Measurements from ENCODE around the gene ARHGEF10L.

Gene ARHGEF10L

GRCh38 chr1:17599954-17600300, 60.4 kb downstream of the ARHGEF10L start (continued):
- no peak for TF ChIP-seq SP7 (tag by site-specific recombination; IDR thresholded peaks at IDR 0.05)

- TF ChIP-seq ZNF707 (tag by site-specific recombination; IDR thresholded peaks at IDR 0.05) (no peak), ZNF394 (tag by site-specific recombination; IDR thresholded peaks at IDR 0.05; ENCODE audit: borderline replicate concordance) (no peak), ZNF362 (tag by site-specific recombination; IDR thresholded peaks at IDR 0.05) (no peak), BCL11A (tag by site-specific recombination; IDR thresholded peaks at IDR 0.05; ENCODE audit: low read depth) (no peak), ZNF518A (tag by site-specific recombination; conservative IDR thresholded peaks at IDR 0.05; ENCODE audit: low read depth) (no peak), ZNF280C (tag by site-specific recombination; IDR thresholded peaks at IDR 0.05) (no peak), YY2 (tag by site-specific recombination; IDR thresholded peaks at IDR 0.05) (no peak), ZNF214 (tag by site-specific recombination; IDR thresholded peaks at IDR 0.05; ENCODE audit: borderline replicate concordance) (no peak), KLF7 (tag by site-specific recombination; IDR thresholded peaks at IDR 0.05; ENCODE audit: borderline replicate concordance) (no peak), KLF10 (tag by site-specific recombination; IDR thresholded peaks at IDR 0.05) (no peak), ZNF473 (tag by site-specific recombination; IDR thresholded peaks at IDR 0.05) (no peak), REPIN1 (tag by site-specific recombination; IDR thresholded peaks at IDR 0.05; ENCODE audit: low read depth) (no peak), KLF16 (tag by site-specific recombination; IDR thresholded peaks at IDR 0.05) (no peak), ZNF404 (tag by site-specific recombination; IDR thresholded peaks at IDR 0.05) (no peak), ZNF2 (tag by site-specific recombination; IDR thresholded peaks at IDR 0.05) (no peak), ZNF223 (tag by site-specific recombination; IDR thresholded peaks at IDR 0.05) (no peak), ZNF585B (tag by site-specific recombination; IDR thresholded peaks at IDR 0.05) (no peak), BCL11B (tag by site-specific recombination; IDR thresholded peaks at IDR 0.05; ENCODE audit: low read depth) (no peak)
- TF ChIP-seq, protein P1, sequence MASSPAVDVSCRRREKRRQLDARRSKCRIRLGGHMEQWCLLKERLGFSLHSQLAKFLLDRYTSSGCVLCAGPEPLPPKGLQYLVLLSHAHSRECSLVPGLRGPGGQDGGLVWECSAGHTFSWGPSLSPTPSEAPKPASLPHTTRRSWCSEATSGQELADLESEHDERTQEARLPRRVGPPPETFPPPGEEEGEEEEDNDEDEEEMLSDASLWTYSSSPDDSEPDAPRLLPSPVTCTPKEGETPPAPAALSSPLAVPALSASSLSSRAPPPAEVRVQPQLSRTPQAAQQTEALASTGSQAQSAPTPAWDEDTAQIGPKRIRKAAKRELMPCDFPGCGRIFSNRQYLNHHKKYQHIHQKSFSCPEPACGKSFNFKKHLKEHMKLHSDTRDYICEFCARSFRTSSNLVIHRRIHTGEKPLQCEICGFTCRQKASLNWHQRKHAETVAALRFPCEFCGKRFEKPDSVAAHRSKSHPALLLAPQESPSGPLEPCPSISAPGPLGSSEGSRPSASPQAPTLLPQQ (tag by site-specific recombination; IDR thresholded peaks at IDR 0.05): no peak
- TF ChIP-seq, protein P2, sequence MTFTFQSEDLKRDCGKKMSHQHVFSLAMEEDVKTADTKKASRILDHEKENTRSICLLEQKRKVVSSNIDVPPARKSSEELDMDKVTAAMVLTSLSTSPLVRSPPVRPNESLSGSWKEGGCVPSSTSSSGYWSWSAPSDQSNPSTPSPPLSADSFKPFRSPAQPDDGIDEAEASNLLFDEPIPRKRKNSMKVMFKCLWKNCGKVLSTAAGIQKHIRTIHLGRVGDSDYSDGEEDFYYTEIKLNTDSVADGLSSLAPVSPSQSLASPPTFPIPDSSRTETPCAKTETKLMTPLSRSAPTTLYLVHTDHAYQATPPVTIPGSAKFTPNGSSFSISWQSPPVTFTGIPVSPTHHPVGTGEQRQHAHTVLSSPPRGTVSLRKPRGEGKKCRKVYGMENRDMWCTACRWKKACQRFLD (tag by site-specific recombination; IDR thresholded peaks at IDR 0.05): no peak
- Histone ChIP-seq H3K9me3 (ENCODE audit: control insufficient read depth, insufficient read depth, low read depth, low read length) (no peaks in the 10 kb centered on the region), H3K36me3 (ENCODE audit: control insufficient read depth in 2 of 2, insufficient read depth in 1 of 2, low read length in 2 of 2) (peaks cover 0 to 6% of the 10 kb centered on the region in 2 experiments; a peak in 1 of 3 replicates), H3K4me1 (ENCODE audit: control insufficient read depth, insufficient read depth, low read length) (peaks cover 19% of the 10 kb centered on the region), H3K4me3 (ENCODE audit: low read depth, low read length) (no peak overlapping the region), H3K27ac (ENCODE audit: extremely low read depth, low read depth, low read length) (no peak overlapping the region)
- ChIA-PET CTCF (interaction anchor here (0.5 to 1.6 kb wide), 6 partner anchors 11 to 275 kb away, joined by 3 to 8 read pairs (median 4); no protein-coding TSS in a partner anchor), POLR2A (no interaction called here)
These were observed 60.8 kb downstream of the ARHGEF10L start for GRCh38 chr1:17600321-17600720.
